GM21737 (cell line): ENCODE measurements around the gene CEP85L.
A peak's percentile ranks its signal among the peaks of the same experiment; 100 is the strongest.

ENCODE experiments used
- ATAC-seq: cut with Tn5 transposase; IDR thresholded peaks from one replicate; pipeline ENCODE4 v1.9.1; 2021; ENCODE audit warnings: mild to moderate bottlenecking, moderate library complexity; ENCODE audit not compliant: unreplicated experiment

The CEP85L gene

DNA sequence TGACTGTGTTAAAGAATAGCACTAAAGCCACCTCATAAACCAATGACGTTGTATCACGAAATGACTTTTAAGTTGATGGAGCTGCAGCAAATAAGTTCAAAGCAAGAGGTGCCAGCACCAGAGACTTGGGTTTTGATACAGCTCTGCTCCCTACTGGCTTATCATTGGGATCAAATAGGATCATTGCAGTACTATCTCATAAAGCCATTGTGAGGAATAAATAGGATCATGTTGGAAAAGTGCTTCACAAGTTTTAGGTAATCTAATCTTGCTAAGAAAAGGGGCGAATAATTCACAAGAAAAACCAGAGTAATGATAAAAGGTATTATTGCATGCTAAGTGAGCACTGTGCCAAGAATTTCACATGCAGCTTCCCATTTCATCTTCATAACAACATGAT, 10.4 kb upstream of the CEP85L start:
- ATAC-seq, result no peak

DNA sequence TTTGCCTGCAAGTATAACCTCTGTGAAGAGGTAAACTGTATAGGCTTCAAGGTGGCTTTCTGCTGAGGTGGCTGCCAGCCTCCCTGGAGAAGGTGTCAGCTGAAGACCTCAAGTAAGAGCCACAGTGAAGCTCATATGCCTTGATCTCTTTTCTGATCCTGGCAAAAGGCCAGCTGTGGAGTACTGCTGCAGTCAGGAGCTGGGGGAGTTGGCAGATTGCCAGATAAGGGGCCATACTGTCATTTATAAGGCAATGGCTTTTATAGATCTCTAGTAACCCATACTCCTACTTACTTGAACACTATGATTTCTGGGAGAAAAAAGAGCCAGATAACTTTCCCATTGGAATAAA, 8.8 kb upstream of the CEP85L start:
- no peak for ATAC-seq

DNA sequence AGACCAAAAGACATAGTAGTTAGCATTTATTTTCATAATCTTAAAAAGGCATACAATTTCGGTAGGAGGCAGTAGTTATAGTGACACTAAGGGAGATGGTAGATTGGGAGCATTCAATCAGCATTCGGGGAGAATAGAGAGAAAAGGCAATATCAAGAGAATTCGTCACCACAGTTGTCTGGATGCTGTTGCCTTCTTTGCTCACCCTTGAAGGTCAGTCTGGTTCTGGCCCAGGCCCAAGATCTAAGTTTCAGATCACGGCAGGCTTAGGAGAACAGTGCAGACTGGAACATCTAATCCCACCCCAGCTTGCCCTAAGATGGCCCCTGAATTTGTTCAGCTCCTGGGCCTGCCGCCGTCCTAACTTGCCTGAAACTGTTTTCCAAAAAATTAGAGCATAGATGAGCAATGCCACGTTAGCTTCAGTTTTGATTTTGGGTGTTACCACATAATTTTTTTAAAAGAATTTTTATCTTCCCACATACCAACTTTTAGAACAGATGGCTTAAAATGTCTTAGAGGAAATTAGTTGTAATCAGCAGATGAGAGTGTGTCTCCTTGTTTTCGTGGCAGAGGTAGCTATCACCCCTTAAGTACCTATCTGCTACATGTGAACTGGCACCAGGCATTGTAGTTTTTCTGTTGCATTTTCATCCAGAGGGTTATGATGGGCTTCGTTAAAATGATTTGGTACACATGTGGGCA, 8.3 kb upstream of the CEP85L start:
- ATAC-seq, result no peak

DNA sequence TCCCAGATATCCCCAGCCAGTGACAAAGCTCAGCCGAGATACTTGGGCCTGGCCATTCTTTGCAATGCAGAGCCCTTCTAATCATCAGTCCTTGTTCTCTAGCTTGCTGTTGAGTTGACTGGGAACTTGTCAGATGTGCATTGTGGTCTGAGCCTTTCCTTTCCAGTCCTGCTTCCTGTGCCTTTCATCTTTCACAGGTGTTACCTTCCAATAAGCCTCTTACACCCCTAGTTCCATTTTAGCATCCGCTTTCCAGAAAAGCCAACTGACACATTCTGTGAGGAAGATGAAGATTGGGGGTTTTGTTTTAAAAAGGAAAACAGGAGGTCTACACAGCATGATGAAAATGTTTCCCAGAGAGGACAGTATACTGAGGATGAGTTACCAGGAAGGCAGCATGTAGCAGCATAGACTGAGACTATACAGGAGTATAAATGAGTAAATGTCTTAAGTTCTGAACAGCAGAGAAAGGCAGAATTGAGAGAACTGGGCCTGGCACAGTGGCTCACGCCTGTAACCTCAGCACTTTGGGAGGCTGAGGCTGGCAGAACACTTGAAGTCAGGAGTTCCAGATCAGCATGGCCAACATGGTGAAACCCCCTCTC, 5.6 kb upstream of the CEP85L start:
- ATAC-seq, result no peak

DNA sequence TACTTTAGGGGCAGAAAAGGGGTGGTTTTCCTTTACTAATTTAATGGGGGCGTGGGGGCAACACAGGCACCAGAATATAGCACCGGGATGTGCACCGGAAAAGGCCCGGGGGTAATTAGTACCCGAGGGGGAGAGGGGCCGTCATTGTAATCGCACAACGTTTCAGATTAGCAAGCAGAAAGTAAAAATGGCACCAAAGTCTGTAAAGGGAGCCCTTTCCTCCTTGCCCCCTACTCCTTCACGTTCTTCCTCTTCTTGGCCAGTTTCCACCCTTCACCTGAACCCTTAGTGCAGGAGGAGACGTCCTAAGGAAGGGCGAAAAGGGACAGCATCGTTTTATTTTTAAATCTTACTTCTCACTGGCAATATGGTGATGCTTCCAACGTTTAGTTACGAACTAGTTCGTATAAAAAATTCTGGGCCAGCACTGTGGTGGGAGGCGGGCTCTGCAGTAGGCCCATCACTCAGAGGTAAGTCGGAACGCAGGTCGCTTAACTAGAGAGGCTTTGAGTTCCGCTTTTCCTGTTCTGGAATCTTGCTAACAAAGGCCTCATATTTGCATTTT, 742 bp upstream of the CEP85L start:
- no peak for ATAC-seq

DNA sequence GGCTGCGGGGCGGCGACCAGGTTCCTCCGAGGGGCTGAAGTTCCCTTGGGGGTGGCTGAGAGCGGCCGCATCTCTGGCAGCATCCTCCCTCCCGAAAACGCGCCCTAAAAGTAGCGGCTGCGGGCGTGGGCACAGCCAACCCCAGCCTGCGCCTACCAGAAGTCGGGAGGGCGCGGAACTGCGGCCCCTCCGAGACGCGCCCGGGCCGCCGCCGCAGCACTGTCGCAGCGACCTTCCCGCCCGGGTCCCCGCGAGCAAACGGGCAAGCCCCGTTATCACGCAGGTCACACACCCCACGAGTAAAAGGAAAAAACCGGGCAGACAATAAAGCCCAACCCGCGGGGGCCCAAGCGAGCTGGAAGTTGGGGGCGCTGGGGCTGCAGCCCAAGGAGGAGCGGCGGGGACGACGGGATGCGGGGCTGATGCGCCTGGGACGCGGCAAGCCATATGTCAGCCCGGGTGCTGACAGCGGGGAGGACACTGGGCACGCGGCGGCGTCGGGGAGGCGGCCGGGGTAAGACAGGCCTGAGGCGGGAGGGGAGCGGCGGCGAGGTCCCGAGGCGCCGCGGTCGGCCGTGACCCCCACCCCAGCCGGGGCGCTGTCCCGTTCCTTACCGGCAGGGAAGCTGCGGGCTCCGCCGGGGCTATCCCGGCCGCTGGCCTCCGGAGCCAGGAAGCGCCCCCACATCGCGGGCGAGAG, 659 bp downstream of the CEP85L start:
- ATAC-seq, result peak; percentile 43

DNA sequence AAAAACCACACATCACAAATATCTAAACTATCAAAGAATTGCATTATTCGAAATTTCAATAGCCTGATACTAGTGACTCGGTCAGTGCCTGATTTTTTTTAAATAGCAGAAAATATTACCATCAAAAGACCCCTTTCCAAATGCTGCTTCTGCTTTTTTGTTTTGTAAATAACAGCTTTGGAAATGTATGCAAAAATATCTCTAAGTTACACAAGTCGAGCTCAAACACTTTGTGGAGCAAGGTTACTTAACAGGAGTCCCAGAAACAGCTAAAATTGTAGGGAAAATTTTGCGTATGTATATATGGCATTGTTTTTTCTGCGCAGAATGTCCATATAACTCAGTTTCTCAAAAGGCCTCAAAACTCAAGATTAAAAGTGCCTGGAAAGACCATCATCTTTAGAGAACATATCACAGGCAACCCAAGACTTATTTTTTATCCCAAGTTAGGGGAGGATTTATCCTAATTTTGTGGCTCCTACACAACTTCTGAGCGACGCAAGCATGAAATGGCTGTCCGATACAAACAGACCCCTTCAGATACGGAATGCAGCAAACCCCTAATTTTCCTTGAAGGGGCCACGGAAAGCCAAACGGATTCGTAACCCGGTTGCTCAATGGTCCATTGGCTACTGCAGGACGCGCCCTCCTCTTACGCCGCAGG, 1.3 kb downstream of the CEP85L start:
- no peak for ATAC-seq

DNA sequence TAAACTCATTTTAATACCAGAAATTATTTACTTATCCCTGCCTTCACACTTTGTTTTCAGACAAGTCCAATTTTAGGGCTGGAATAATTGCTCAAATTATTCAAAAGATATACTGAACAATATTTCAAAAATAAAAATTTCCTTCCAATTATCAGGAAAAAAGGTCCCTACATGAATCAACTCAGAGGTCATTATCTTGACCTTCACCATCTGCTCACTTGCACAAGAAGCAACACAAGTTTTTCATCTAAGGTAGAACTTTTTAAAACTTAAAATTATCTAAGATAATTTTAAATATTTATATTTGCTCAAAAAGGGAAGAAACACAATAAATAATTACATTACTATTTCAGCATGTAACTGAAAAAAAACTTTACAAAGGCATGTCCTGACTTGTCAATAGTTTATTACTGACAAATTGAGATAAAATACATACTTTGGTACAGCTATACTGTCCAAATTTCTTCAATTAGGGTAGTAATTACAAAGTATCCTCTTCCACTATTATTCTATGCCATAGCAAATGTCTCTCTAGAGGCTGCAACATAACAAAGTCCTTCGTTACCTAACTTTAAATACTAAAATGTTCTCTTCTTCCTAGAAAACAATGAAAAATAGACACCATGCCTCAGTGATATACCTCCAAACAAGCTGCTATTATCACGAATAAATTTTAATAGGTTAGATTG, 2.4 kb downstream of the CEP85L start:
- ATAC-seq, result no peak

DNA sequence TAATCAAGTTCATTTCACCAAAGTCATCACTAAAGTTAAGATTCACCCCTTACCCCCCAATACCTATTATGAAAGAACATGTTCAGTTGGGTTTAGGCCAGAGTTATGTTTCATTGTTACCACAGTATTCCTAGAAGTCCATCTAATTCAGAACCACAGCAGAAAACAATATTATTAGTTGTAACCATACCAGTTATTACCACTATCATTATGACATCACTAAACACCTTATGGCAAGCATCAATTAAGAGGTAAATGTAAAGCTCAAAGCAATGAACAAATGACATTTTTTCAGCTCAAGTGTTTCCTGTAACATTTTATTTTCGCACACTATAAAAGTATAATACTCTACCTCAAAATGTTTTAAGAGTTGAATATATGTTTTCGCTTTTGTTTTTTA, 4.4 kb downstream of the CEP85L start:
- ATAC-seq, result no peak

DNA sequence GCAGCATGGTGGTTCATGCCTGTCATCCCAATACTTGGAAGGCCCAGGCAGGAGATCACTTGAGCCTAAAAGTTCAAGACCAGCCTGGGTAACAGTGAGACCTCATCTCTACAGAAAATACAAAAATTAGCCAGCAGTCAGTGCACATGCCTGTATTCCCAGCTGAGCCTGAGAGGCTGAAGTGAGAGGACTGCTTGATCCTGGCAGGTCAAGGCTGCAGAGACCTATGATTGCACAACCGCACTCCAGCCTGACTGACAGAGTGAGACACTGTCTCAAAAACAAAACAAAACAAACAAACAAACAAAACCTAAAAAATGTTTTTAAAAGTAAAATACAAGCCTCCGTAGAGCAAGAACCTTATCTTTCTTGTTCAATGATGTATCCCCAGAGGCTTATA, 6.0 kb downstream of the CEP85L start:
- ATAC-seq, result no peak

DNA sequence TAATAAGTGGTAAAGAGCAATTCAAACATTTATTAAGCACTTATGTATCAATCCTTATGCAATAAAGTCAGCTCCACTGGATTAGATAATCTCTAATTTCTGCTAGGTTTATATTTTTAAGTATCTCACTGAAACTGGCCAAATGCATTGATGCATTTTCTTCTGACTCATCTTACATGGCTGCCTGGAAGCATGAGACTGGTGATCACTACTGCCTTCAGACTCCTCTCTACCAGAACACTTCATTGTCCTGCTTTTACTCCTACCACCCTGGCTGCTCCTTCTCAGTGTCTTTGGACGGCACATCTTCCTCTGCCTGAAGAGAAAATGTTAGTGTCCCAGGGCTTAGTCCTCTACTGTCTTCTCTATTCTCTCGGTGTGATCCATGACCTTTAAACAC, 7.4 kb downstream of the CEP85L start:
- no peak for ATAC-seq

DNA sequence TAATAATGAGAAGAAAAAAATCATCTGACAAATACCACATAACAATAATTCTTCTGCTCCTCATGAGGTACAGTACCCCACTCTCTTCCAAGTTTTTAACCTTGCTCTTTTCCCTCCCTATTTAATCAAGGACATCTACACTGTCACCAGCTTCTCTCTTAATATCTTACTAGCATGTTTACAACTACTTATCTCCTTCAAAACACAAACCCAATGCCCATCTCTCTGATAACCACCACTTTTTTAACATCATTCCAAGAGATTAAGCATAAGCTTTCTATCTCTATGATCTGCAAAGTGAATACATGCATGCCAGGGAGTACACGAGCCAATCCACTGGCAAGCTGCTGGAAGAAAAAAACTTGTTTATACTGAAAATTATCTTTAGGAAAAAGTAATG, 10.3 kb downstream of the CEP85L start:
- no peak for ATAC-seq

DNA sequence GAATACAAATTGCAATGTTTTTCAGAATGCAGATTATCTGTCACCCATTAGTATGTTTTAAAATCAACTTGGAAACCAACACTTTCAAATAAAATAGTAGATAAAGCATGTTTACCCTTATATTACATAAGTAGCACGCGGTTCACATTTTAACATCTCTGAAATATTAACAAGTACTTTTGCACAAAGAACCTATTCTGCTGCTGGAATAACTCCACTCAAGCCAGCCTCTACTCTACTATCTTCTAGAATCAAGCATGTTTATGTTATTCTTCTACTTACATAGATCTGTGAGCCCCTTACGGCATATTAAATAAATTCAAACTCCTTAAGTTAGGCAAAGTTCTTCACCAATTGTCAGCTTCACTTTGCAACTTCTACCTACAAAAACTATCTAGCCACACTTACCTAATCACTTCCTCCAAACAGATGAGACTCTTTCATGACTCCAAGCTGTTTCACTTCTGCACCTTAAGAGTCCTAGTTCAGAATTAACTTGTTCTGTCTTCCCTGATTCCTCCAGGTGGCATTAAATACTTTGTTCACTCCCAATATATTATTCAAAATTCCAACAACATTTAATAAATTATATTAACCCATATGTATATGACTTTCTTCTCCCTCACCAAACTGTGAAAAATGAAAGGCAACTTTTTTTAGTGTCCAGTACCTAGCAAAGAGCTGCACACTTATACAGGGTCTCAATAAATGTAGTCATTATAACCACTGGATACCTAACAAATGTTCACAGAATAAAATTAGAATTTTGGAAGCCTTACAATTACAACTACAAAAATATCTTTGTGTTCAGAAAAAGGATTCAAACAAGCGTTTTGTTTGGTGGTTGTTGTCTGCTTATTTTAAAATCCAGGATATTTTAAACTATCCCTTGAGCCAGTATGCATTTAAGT, 12.1 kb downstream of the CEP85L start:
- peak; percentile 73 for ATAC-seq

DNA sequence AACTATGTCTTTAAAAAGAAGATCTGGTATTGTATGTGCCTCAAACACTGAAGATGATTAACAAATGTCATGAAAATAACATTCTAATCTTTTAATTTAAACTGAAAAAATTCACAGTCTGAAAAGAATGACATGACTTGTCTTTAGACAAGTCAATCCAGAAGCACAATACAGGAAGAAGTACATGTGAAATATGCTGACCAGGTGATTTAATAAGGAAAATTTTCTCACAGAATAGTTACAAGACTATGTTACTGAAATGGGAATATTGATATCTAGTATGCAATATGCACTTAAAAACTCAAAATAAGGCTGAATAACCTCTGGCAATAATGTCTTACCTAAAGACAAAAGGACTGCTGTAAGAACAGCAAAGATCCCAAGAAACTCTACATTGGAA, 13.1 kb downstream of the CEP85L start:
- no peak for ATAC-seq

DNA sequence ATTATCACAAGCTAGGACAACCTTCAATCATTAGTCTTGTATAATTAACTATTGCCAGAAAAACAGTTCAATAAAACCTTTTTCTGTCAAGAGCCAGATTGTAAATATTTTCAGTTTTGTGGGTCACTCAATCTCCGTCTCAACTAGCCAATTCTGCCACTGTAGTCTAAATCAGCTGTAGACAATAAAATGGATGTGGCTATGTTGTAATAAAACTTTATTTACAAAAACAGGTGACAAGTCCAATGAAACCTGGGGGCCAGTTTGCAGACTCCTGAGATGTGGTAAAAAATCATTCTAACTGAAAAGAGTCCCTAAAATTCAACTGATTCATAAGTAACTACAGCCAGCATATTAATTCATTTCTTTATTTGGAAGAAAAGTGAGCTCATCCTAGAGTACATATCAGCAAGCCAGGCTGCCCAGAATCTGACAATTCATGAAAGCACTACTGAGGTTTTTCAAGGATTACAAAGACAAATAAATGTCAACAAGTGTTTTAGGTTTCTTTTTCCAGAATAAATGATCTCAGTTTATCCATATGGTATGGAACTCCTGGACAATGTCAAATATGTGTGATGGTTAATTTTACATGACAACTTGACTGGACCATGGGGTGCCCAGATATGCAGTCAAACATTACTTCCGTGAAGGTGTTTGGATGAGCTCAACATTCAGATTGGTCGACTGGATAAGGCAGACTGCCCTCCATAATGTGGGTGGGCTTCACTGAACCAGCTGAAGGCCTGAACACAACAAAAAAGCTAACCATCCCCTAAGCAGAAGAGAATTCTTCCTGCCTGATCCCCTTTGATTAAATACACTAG, 15.3 kb downstream of the CEP85L start:
- no peak for ATAC-seq

DNA sequence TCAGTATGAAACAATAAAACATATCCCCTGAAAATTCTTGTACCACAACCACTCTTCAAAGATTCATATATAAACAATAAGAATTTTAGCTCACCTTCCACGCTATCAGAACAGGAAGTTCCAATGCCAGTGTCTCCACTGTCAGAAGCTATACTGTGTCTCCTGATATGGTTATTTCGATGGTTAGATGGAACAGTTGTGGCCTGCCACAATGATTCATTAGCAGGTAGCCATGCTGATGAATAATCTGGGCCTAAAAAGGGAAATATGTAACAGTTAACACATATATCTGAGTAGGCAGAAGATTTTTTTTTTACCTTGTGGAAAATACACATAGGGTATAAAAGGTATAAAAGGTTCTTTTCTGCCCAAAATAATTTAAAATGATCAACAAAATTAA, 19.0 kb downstream of the CEP85L start:
- ATAC-seq, result no peak

DNA sequence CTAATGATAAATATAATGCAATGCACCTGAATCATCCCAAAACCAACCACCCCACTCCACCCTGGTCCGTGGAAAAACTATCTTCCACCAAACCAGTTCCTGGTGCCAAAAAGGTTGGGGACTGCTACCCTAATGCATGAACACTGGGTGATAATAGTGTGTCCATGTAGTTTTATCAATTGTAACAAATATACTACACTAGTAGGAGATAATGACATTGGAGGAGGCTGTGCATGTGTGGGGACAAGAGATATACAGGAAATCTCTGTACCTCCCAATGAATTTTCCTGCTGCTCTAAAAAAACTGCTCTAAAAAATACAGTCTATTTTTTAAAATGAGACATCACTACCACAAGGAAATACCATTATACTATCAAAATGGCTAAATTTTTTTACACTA, 20.5 kb downstream of the CEP85L start:
- no peak for ATAC-seq

DNA sequence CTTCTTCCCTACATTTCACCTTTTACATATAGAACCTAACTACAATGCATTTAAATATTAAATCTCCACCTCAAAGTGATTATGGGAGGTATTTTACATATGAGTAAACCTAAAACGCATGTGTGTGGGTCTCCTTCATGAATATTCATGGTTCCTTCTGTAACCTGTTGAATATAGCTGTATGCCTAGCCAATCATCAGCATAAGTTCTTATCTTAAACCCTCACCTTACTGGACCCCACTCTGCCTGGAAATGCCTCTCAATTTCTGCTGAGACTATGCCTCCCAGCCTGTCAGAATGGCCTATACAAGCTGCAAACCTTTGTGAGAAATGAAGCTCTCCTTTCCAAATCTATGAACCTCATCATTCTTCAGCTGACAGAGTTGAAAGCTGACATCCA, 21.3 kb downstream of the CEP85L start:
- ATAC-seq, result no peak

DNA sequence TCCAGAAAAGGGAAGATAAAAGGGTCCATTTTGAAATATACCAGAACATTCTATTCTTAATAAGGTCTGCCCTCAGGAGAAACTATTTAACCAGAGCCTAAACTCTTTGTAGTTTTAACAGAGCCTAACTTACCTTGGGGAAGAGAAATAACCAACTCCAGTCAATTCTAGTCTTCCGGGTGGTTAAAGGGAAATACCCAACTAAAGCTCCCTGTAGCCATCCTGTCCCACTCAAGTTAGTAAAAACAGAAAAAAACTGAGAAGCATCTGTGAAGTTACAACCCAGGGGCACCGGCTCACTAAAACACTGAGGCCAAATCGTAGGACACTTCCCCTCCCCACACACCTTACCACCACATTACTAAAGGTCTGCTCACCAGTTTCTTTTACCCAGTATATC, 23.7 kb downstream of the CEP85L start:
- no peak for ATAC-seq
